ENCODE measurements around the gene CMTM4. TPM values are rescaled to one million over a fixed set of nuclear protein-coding genes. Genes with fewer than 3 reads are reported as not detected.
A peak's percentile ranks its signal among the peaks of the same experiment; 100 is the strongest.
"Not testable (repeated sequence)": the region's sequence is repeated elsewhere in the genome, so short reads cannot be mapped to it uniquely, and the experiment has no call there.

The CMTM4 gene
- total RNA-seq, 1 donor from 2014 or later, result 10.4 TPM

DNA sequence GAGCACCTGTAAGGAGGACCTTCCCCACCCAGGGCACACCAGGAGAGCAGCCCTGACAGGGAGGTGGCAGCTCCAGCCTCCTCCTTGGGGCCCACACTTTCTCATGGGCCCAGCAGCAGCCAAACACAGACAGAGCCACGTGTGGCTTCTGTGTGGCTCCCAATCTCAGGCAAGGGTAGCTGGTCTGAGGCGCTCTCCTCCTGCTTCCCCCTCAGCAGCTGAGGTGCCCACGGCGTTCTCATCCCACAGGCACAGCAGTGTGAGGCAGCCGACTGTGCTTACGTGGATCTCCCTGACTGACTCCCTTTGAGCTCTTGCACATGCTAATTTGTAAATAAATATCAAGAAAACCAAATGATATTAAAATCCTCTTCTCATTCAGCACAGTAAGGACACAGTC, 61.1 kb downstream of the CMTM4 start:
- no peaks in the 10 kb centered on the region for H3K4me1 ChIP-seq (ENCODE audit: control insufficient read depth in 3 of 3, insufficient read depth in 3 of 3, low read length in 3 of 3)
- H3K27ac ChIP-seq (ENCODE audit: low read depth, low read length), result no peak overlapping the region
- no peaks in the 10 kb centered on the region for H3K9me3 ChIP-seq (ENCODE audit: control insufficient read depth in 3 of 3, low read length in 3 of 3)
- peaks cover 0 to 7% (median 2%) of the 10 kb centered on the region in 3 donors for H3K36me3 ChIP-seq (ENCODE audit: control insufficient read depth in 3 of 3, insufficient read depth in 3 of 3, low read length in 3 of 3)
- H3K27me3 ChIP-seq (ENCODE audit: control insufficient read depth in 3 of 3, insufficient read depth in 3 of 3, low read length in 3 of 3), result no peaks in the 10 kb centered on the region
- no peak overlapping the region for H3K4me3 ChIP-seq (ENCODE audit: low read length in 3 of 3)
- no peak overlapping the region for H3K9ac ChIP-seq (ENCODE audit: low read depth in 1 of 3, low read length in 3 of 3)

- no peak overlapping the region for H3K27ac ChIP-seq (ENCODE audit: low read depth, low read length)
- H3K36me3 ChIP-seq (ENCODE audit: control insufficient read depth in 3 of 3, insufficient read depth in 3 of 3, low read length in 3 of 3), result peaks cover 0 to 7% (median 2%) of the 10 kb centered on the region in 3 donors
- H3K4me1 ChIP-seq (ENCODE audit: control insufficient read depth in 3 of 3, insufficient read depth in 3 of 3, low read length in 3 of 3), result no peaks in the 10 kb centered on the region
- no peaks in the 10 kb centered on the region for H3K27me3 ChIP-seq (ENCODE audit: control insufficient read depth in 3 of 3, insufficient read depth in 3 of 3, low read length in 3 of 3)
- no peaks in the 10 kb centered on the region for H3K9me3 ChIP-seq (ENCODE audit: control insufficient read depth in 3 of 3, low read length in 3 of 3)
- H3K4me3 ChIP-seq (ENCODE audit: low read length in 3 of 3), result no peak overlapping the region
- H3K9ac ChIP-seq (ENCODE audit: low read depth in 1 of 3, low read length in 3 of 3), result no peak overlapping the region
Measured at GRCh38 chr16:66634527-66635196, 61.9 kb downstream of the CMTM4 start.

GRCh38 chr16:66631558-66631957, 65.0 kb downstream of the CMTM4 start:
- not testable (repeated sequence) for H3K27ac ChIP-seq (ENCODE audit: low read depth, low read length); H3K27me3 ChIP-seq (ENCODE audit: control insufficient read depth in 3 of 3, insufficient read depth in 3 of 3, low read length in 3 of 3); H3K9me3 ChIP-seq (ENCODE audit: control insufficient read depth in 3 of 3, low read length in 3 of 3); H3K36me3 ChIP-seq (ENCODE audit: control insufficient read depth in 3 of 3, insufficient read depth in 3 of 3, low read length in 3 of 3); H3K4me1 ChIP-seq (ENCODE audit: control insufficient read depth in 3 of 3, insufficient read depth in 3 of 3, low read length in 3 of 3); H3K4me3 ChIP-seq (ENCODE audit: low read length in 3 of 3); H3K9ac ChIP-seq (ENCODE audit: low read depth in 1 of 3, low read length in 3 of 3)

GRCh38 chr16:66630561-66631260, 65.8 kb downstream of the CMTM4 start:
- not testable (repeated sequence) for H3K9ac ChIP-seq (ENCODE audit: low read depth in 1 of 3, low read length in 3 of 3); H3K27ac ChIP-seq (ENCODE audit: low read depth, low read length); H3K4me1 ChIP-seq (ENCODE audit: control insufficient read depth in 3 of 3, insufficient read depth in 3 of 3, low read length in 3 of 3); H3K27me3 ChIP-seq (ENCODE audit: control insufficient read depth in 3 of 3, insufficient read depth in 3 of 3, low read length in 3 of 3); H3K36me3 ChIP-seq (ENCODE audit: control insufficient read depth in 3 of 3, insufficient read depth in 3 of 3, low read length in 3 of 3); H3K9me3 ChIP-seq (ENCODE audit: control insufficient read depth in 3 of 3, low read length in 3 of 3); H3K4me3 ChIP-seq (ENCODE audit: low read length in 3 of 3)

GRCh38 chr16:66629856-66630255, 66.7 kb downstream of the CMTM4 start:
- Histone ChIP-seq H3K36me3 (ENCODE audit: control insufficient read depth in 3 of 3, insufficient read depth in 3 of 3, low read length in 3 of 3) (peaks cover 0 to 3% (median 0%) of the 10 kb centered on the region in 3 donors), H3K9ac (ENCODE audit: low read depth in 1 of 3, low read length in 3 of 3) (no peak overlapping the region), H3K27ac (ENCODE audit: low read depth, low read length) (no peak overlapping the region), H3K9me3 (ENCODE audit: control insufficient read depth in 3 of 3, low read length in 3 of 3) (no peaks in the 10 kb centered on the region), H3K27me3 (ENCODE audit: control insufficient read depth in 3 of 3, insufficient read depth in 3 of 3, low read length in 3 of 3) (no peaks in the 10 kb centered on the region), H3K4me3 (ENCODE audit: low read length in 3 of 3) (no peak overlapping the region), H3K4me1 (ENCODE audit: control insufficient read depth in 3 of 3, insufficient read depth in 3 of 3, low read length in 3 of 3) (no peaks in the 10 kb centered on the region)

- not testable (repeated sequence) for H3K27ac ChIP-seq (ENCODE audit: low read depth, low read length); H3K4me3 ChIP-seq (ENCODE audit: low read length in 3 of 3); H3K9me3 ChIP-seq (ENCODE audit: control insufficient read depth in 3 of 3, low read length in 3 of 3); H3K36me3 ChIP-seq (ENCODE audit: control insufficient read depth in 3 of 3, insufficient read depth in 3 of 3, low read length in 3 of 3); H3K9ac ChIP-seq (ENCODE audit: low read depth in 1 of 3, low read length in 3 of 3); H3K27me3 ChIP-seq (ENCODE audit: control insufficient read depth in 3 of 3, insufficient read depth in 3 of 3, low read length in 3 of 3); H3K4me1 ChIP-seq (ENCODE audit: control insufficient read depth in 3 of 3, insufficient read depth in 3 of 3, low read length in 3 of 3)
Measured at GRCh38 chr16:66627611-66628378, 68.7 kb downstream of the CMTM4 start.

DNA sequence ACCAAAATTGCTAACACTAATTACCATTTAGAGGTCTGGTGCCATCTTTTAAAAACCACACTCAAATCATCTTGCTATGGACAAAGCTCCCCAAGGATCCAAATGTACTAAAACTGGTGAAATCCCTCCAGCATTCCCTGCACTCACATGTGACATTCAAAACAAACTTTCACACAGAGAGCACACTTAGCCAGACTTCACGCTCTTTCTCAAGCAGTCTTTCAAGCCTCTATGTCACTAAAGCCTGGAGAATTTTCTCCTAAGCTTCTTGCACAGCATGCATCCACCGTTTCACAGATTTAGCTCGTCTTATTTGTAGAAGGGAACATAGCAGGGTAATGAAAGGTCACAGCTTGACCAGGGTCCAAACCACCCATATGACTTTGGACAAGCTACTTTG, 72.8 kb downstream of the CMTM4 start:
- Histone ChIP-seq H3K36me3 (ENCODE audit: control insufficient read depth in 3 of 3, insufficient read depth in 3 of 3, low read length in 3 of 3) (peaks cover 6 to 10% (median 8%) of the 10 kb centered on the region in 3 donors), H3K9ac (ENCODE audit: low read depth in 1 of 3, low read length in 3 of 3) (no peak overlapping the region), H3K27ac (ENCODE audit: low read depth, low read length) (no peak overlapping the region), H3K9me3 (ENCODE audit: control insufficient read depth in 3 of 3, low read length in 3 of 3) (no peaks in the 10 kb centered on the region), H3K27me3 (ENCODE audit: control insufficient read depth in 3 of 3, insufficient read depth in 3 of 3, low read length in 3 of 3) (no peaks in the 10 kb centered on the region), H3K4me1 (ENCODE audit: control insufficient read depth in 3 of 3, insufficient read depth in 3 of 3, low read length in 3 of 3) (peaks cover 16 to 22% (median 19%) of the 10 kb centered on the region in 3 donors), H3K4me3 (ENCODE audit: low read length in 3 of 3) (no peak overlapping the region)

GRCh38 chr16:66622863-66623262, 73.7 kb downstream of the CMTM4 start:
- peaks cover 6 to 10% (median 8%) of the 10 kb centered on the region in 3 donors for H3K36me3 ChIP-seq (ENCODE audit: control insufficient read depth in 3 of 3, insufficient read depth in 3 of 3, low read length in 3 of 3)
- no peak overlapping the region for H3K27ac ChIP-seq (ENCODE audit: low read depth, low read length)
- no peak overlapping the region for H3K9ac ChIP-seq (ENCODE audit: low read depth in 1 of 3, low read length in 3 of 3)
- H3K4me3 ChIP-seq (ENCODE audit: low read length in 3 of 3), result no peak overlapping the region
- H3K9me3 ChIP-seq (ENCODE audit: control insufficient read depth in 3 of 3, low read length in 3 of 3), result no peaks in the 10 kb centered on the region
- H3K27me3 ChIP-seq (ENCODE audit: control insufficient read depth in 3 of 3, insufficient read depth in 3 of 3, low read length in 3 of 3), result no peaks in the 10 kb centered on the region
- peaks cover 23 to 31% (median 27%) of the 10 kb centered on the region in 3 donors for H3K4me1 ChIP-seq (ENCODE audit: control insufficient read depth in 3 of 3, insufficient read depth in 3 of 3, low read length in 3 of 3)

DNA sequence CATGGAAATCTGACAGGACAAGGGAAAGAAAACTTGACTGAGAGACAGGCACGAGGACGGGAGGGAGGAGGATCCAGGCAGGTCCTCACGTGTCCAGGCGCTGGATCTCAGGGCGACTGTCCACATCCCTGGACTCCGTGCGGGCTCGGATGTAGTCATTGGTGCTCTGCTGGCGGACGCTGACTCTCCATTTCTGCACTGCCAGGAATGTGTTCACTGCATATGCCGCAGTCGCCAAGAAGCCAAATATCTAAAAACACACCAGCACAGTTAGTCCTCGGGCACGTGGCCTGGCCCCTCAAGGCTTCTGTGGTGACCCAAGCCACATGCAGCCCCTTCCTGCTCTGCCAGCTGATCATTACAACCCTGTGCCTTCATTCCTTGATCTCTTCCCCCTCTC, 74.6 kb downstream of the CMTM4 start:
- H3K27me3 ChIP-seq (ENCODE audit: control insufficient read depth in 3 of 3, insufficient read depth in 3 of 3, low read length in 3 of 3), result no peaks in the 10 kb centered on the region
- no peak overlapping the region for H3K9ac ChIP-seq (ENCODE audit: low read depth in 1 of 3, low read length in 3 of 3)
- no peak overlapping the region for H3K4me3 ChIP-seq (ENCODE audit: low read length in 3 of 3)
- H3K36me3 ChIP-seq (ENCODE audit: control insufficient read depth in 3 of 3, insufficient read depth in 3 of 3, low read length in 3 of 3), result peaks cover 6 to 10% (median 8%) of the 10 kb centered on the region in 3 donors
- H3K27ac ChIP-seq (ENCODE audit: low read depth, low read length), result no peak overlapping the region
- peaks cover 25 to 35% (median 30%) of the 10 kb centered on the region in 3 donors for H3K4me1 ChIP-seq (ENCODE audit: control insufficient read depth in 3 of 3, insufficient read depth in 3 of 3, low read length in 3 of 3)
- no peaks in the 10 kb centered on the region for H3K9me3 ChIP-seq (ENCODE audit: control insufficient read depth in 3 of 3, low read length in 3 of 3)

DNA sequence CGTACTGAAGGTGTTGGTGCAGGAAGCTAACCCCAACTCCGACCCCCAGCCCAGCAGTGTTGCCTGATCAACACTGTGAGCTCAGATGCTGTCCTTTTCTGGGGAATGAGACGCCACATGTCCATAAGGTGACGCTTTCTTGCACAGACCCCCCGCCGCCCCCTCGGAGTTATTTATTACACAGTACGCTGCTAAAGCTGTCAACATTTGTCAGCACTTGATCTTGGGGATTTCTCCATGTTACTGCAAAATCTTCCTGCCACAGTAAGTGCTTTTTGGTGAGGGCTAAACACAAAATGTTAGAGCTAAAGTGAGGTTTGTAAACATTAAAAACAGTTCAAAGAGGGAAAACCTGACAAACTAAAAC, 76.1 kb downstream of the CMTM4 start:
- Histone ChIP-seq H3K9ac (ENCODE audit: low read depth in 1 of 3, low read length in 3 of 3) (peak overlapping the region in 2 of 3 donors; percentile 43 to 54), H3K27ac (ENCODE audit: low read depth, low read length) (peak overlapping the region; percentile 75), H3K4me3 (ENCODE audit: low read length in 3 of 3) (peak overlapping the region in 1 of 3 donors; percentile 14), H3K27me3 (ENCODE audit: control insufficient read depth in 3 of 3, insufficient read depth in 3 of 3, low read length in 3 of 3) (no peaks in the 10 kb centered on the region), H3K9me3 (ENCODE audit: control insufficient read depth in 3 of 3, low read length in 3 of 3) (no peaks in the 10 kb centered on the region), H3K36me3 (ENCODE audit: control insufficient read depth in 3 of 3, insufficient read depth in 3 of 3, low read length in 3 of 3) (peaks cover 6 to 10% (median 8%) of the 10 kb centered on the region in 3 donors), H3K4me1 (ENCODE audit: control insufficient read depth in 3 of 3, insufficient read depth in 3 of 3, low read length in 3 of 3) (peaks cover 25 to 35% (median 30%) of the 10 kb centered on the region in 3 donors)

Data from skeletal muscle tissue (tissue), 4 donors.